ENCODE data around the gene RIPPLY2. TPM values are rescaled to one million over a fixed set of nuclear protein-coding genes. Genes with fewer than 3 reads are reported as not detected.

RIPPLY2 gene
- total RNA-seq (2022; extraction: Qiagen RNA extraction) = 0.17 to 0.65 TPM (median 0.50 TPM) in 5 replicates

GRCh38 chr6:83853178-83854000 is at the start of gene RIPPLY2:
Gene RIPPLY2 (plus strand): TSS chr6:83853360. CDS start chr6:83853417, 57 bp downstream.

GRCh38 chr6:83859410-83860358 is 6.5 kb downstream of the RIPPLY2 start, which contains the start of gene CYB5R4:
Gene CYB5R4 (plus strand): TSS chr6:83859689. CDS start chr6:83859783, 94 bp downstream.

Other genes starting within 250 kb of the RIPPLY2 start
- 0.17 to 0.25 TPM (median 0.21 TPM) in 5 replicates for gene SNAP91, start 144.3 kb upstream of the RIPPLY2 start, total RNA-seq (2022; extraction: Qiagen RNA extraction)
- 22.3 to 27.0 TPM (median 23.7 TPM) in 5 replicates for gene CYB5R4, start 6.3 kb downstream of the RIPPLY2 start, total RNA-seq (2022; extraction: Qiagen RNA extraction)
- gene MRAP2, start 180.4 kb downstream of the RIPPLY2 start, total RNA-seq (2022; extraction: Qiagen RNA extraction) = 1.2 to 1.8 TPM (median 1.3 TPM) in 5 replicates

Data from A549 treated with CORT108297 at 1 μM for 4 hours (cell line).